Tibial nerve (tissue), 4 donors: Measurements from ENCODE around the gene BCL2L14. TPM values are rescaled to one million over a fixed set of nuclear protein-coding genes. Genes with fewer than 3 reads are reported as not detected.

Source experiments
- DNase-seq, 2 donors: peaks; one replicate each; pipeline ENCODE4 v3.0.0-alpha.2; 2019; ENCODE audit warnings: low spot score in 2 of 2
- H3K27ac ChIP-seq, 4 donors: fragments of 200-600 bp; sonication (generic) in 3 of 4; one replicate each; pipeline ENCODE4 v1.5.1; 2017 to 2019; ENCODE audit warnings: mild to moderate bottlenecking in 1 of 4
- H3K27me3 ChIP-seq, 2 donors: fragments of 200-600 bp; sonication (generic) in 1 of 2; one replicate each; pipeline versions ENCODE4 v1.5.1 to v1.6.0; 2017 to 2019
- H3K36me3 ChIP-seq, 3 donors: fragments of 200-600 bp; sonication (generic); one replicate each; pipeline ENCODE4 v1.5.1; 2018 to 2019
- H3K4me1 ChIP-seq, 4 donors: fragments of 200-600 bp; sonication (generic) in 3 of 4; one replicate each; pipeline ENCODE4 v1.5.1; 2017 to 2019
- H3K4me3 ChIP-seq, 4 donors: fragments of 200-600 bp; sonication (generic) in 3 of 4; one replicate each; pipeline ENCODE4 v1.5.1; 2017 to 2019; ENCODE audit warnings: mild to moderate bottlenecking in 1 of 4, moderate library complexity in 1 of 4
- H3K9me3 ChIP-seq, 4 donors: fragments of 200-600 bp; sonication (generic) in 3 of 4; one replicate each; pipeline ENCODE4 v1.5.1; 2017 to 2019
- EP300 ChIP-seq, 2 donors: sonication (generic); formaldehyde crosslinking; IDR thresholded peaks; one replicate each; pipeline ENCODE4 v1.6.1; 2017; ENCODE audit warnings: antibody characterized with exemption in 2 of 2, mild to moderate bottlenecking in 1 of 2
- POLR2A ChIP-seq, 2 donors: fragments of 450-650 bp; IDR thresholded peaks; one replicate each; pipeline ENCODE4 v1.6.1; 2017; ENCODE audit warnings: antibody characterized with exemption in 2 of 2, mild to moderate bottlenecking in 2 of 2, moderate library complexity in 2 of 2
- WGBS, 2 donors: methylation state at CpG; one replicate each; pipeline ENCODE4 v1.1.5; 2018; 5-methylcytosine and 5-hydroxymethylcytosine counted together
- total RNA-seq, 4 donors: library from RNA; depleted of rRNA; stranded (reverse); fragments of >200 nt; gene quantifications; one replicate each; pipeline ENCODE4 v1.1.0, GENCODE V29; 2016
- TF ChIP-seq, protein P1 (sequence below), 5 experiments: fragments of 200-600 bp in 3 of 5; fragments of 450-650 bp in 2 of 5; sonication (generic) in 3 of 5; IDR thresholded peaks; one replicate each; pipeline ENCODE4 v1.5.1; 2016 to 2019; ENCODE audit warnings: antibody characterized with exemption in 5 of 5, mild to moderate bottlenecking in 3 of 5, moderate library complexity in 2 of 5

Gene BCL2L14
- total RNA-seq, 4 donors from 2014 or later, result not detected

- peak overlapping the region in 1 of 4 donors; percentile 24 for H3K4me3 ChIP-seq
- H3K36me3 ChIP-seq, result no peaks in the 10 kb centered on the region
- TF ChIP-seq, protein P1, sequence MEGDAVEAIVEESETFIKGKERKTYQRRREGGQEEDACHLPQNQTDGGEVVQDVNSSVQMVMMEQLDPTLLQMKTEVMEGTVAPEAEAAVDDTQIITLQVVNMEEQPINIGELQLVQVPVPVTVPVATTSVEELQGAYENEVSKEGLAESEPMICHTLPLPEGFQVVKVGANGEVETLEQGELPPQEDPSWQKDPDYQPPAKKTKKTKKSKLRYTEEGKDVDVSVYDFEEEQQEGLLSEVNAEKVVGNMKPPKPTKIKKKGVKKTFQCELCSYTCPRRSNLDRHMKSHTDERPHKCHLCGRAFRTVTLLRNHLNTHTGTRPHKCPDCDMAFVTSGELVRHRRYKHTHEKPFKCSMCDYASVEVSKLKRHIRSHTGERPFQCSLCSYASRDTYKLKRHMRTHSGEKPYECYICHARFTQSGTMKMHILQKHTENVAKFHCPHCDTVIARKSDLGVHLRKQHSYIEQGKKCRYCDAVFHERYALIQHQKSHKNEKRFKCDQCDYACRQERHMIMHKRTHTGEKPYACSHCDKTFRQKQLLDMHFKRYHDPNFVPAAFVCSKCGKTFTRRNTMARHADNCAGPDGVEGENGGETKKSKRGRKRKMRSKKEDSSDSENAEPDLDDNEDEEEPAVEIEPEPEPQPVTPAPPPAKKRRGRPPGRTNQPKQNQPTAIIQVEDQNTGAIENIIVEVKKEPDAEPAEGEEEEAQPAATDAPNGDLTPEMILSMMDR (IDR thresholded peaks at IDR 0.05), result no peak
- TF ChIP-seq EP300 (IDR thresholded peaks at IDR 0.05) (no peak), POLR2A (IDR thresholded peaks at IDR 0.05) (no peak)
- WGBS, 2 donors, result 65 to 75% methylated on average over 21 of the region's 21 CpGs
- H3K4me1 ChIP-seq, result no peaks in the 10 kb centered on the region
- no peak for DNase-seq
- no peaks in the 10 kb centered on the region for H3K27me3 ChIP-seq
- no peaks in the 10 kb centered on the region for H3K9me3 ChIP-seq
- H3K27ac ChIP-seq, result peak overlapping the region in 1 of 4 donors; percentile 45
These were observed 1.5 kb downstream of the BCL2L14 start for GRCh38 chr12:12072064-12072760.

- WGBS, 2 donors, result 67 to 79% methylated on average over 5 of the region's 5 CpGs
- Histone ChIP-seq H3K27me3 (no peaks in the 10 kb centered on the region), H3K36me3 (no peaks in the 10 kb centered on the region), H3K4me1 (peaks cover 0 to 11% (median 0%) of the 10 kb centered on the region in 4 donors), H3K9me3 (no peaks in the 10 kb centered on the region), H3K4me3 (no peak overlapping the region), H3K27ac (no peak overlapping the region)
- TF ChIP-seq POLR2A (IDR thresholded peaks at IDR 0.05) (no peak), EP300 (IDR thresholded peaks at IDR 0.05) (no peak)
- TF ChIP-seq, protein P1 (IDR thresholded peaks at IDR 0.05), result no peak
- no peak for DNase-seq
These were observed 8.6 kb downstream of the BCL2L14 start for GRCh38 chr12:12079291-12079690.

DNA sequence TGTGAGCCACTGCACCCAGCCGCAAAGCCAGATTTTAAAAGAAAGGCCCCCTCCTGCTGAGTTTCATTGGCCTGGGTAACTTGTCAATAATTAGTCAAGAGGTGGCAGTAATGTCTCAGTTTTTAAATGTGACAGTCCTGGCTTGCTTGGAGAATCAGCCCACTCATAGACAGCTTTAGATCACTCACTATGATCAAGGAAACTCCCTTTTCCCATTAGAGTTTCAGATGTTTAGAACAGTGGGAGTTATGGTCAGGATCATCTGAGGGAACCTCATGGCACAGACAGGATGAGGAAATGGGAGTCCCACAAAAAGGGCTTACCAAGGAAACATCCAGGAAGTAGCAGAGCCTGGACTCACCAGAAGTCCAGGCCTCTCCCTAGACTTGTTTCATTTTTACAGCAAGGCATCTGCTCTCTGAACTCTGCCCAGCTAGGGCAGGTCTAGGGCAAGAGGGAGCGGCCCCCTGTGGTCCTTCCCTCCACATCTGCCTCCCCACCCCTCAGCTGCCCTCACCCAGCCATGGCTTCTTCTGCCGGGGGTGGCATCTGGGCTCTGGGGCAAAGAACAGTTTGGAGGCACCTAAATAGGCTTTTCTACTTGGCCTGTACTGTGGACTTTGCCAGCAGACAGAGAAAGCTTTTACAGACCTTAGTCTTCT lies 11.2 kb downstream of the BCL2L14 start:
- H3K27ac ChIP-seq, result peak overlapping the region in 3 of 4 donors; percentile 51 to 66 (median 56)
- no peaks in the 10 kb centered on the region for H3K27me3 ChIP-seq
- DNase-seq, result no peak
- peaks cover 0 to 11% (median 0%) of the 10 kb centered on the region in 4 donors for H3K4me1 ChIP-seq
- H3K9me3 ChIP-seq, result no peaks in the 10 kb centered on the region
- no peaks in the 10 kb centered on the region for H3K36me3 ChIP-seq
- 54 to 61% methylated on average over 3 of the region's 3 CpGs for WGBS, 2 donors
- TF ChIP-seq EP300 (IDR thresholded peaks at IDR 0.05) (no peak), POLR2A (IDR thresholded peaks at IDR 0.05) (no peak)
- TF ChIP-seq, protein P1 (IDR thresholded peaks at IDR 0.05), result peak in 2 of 5 experiments; percentile 28 to 58
- H3K4me3 ChIP-seq, result no peak overlapping the region

GRCh38 chr12:12083688-12084087 lies 12.9 kb downstream of the BCL2L14 start:
- Histone ChIP-seq H3K27me3 (no peaks in the 10 kb centered on the region), H3K4me3 (no peak overlapping the region), H3K4me1 (peaks cover 0 to 11% (median 0%) of the 10 kb centered on the region in 4 donors), H3K9me3 (no peaks in the 10 kb centered on the region), H3K27ac (no peak overlapping the region), H3K36me3 (no peaks in the 10 kb centered on the region)
- no peak for DNase-seq
- TF ChIP-seq POLR2A (IDR thresholded peaks at IDR 0.05) (no peak), EP300 (IDR thresholded peaks at IDR 0.05) (no peak)
- TF ChIP-seq, protein P1 (IDR thresholded peaks at IDR 0.05), result no peak
- 74 to 89% methylated on average over 8 of the region's 8 CpGs for WGBS, 2 donors

- Histone ChIP-seq H3K27me3 (no peaks in the 10 kb centered on the region), H3K27ac (no peak overlapping the region), H3K4me1 (peaks cover 0 to 6% (median 0%) of the 10 kb centered on the region in 4 donors), H3K36me3 (no peaks in the 10 kb centered on the region), H3K9me3 (no peaks in the 10 kb centered on the region), H3K4me3 (no peak overlapping the region)
- no peak for TF ChIP-seq EP300 (IDR thresholded peaks at IDR 0.05)
- TF ChIP-seq, protein P1 (IDR thresholded peaks at IDR 0.05), result no peak
- TF ChIP-seq POLR2A (IDR thresholded peaks at IDR 0.05), result no peak
- no peak for DNase-seq
- 85% methylated on average over 5 of the region's 5 CpGs for WGBS, 2 donors
These were observed 15.6 kb downstream of the BCL2L14 start for GRCh38 chr12:12086362-12086761.
